ENCODE results near the gene FGD5. TPM values are rescaled to one million over a fixed set of nuclear protein-coding genes. Genes with fewer than 3 reads are reported as not detected.

The FGD5 gene
- total and polyA plus RNA-seq, 2 donors (not counting 1 experiment from before 2014, with no cell fraction given), result not detected

- H3K4me1 ChIP-seq (ENCODE audit: control insufficient read depth in 2 of 2, insufficient read depth in 2 of 2, low read length in 2 of 2), result no peaks in the 10 kb centered on the region
- TF ChIP-seq, protein P1, sequence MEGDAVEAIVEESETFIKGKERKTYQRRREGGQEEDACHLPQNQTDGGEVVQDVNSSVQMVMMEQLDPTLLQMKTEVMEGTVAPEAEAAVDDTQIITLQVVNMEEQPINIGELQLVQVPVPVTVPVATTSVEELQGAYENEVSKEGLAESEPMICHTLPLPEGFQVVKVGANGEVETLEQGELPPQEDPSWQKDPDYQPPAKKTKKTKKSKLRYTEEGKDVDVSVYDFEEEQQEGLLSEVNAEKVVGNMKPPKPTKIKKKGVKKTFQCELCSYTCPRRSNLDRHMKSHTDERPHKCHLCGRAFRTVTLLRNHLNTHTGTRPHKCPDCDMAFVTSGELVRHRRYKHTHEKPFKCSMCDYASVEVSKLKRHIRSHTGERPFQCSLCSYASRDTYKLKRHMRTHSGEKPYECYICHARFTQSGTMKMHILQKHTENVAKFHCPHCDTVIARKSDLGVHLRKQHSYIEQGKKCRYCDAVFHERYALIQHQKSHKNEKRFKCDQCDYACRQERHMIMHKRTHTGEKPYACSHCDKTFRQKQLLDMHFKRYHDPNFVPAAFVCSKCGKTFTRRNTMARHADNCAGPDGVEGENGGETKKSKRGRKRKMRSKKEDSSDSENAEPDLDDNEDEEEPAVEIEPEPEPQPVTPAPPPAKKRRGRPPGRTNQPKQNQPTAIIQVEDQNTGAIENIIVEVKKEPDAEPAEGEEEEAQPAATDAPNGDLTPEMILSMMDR (IDR thresholded peaks at IDR 0.05), result no peak
- no peak for TF ChIP-seq EZH2 (IDR thresholded peaks at IDR 0.05; ENCODE audit: borderline replicate concordance, insufficient read depth, low read depth, low read length, poor library complexity, severe bottlenecking)
- Mint-ChIP-seq H3K9me3 (ENCODE audit: insufficient read depth) (no peaks in the 10 kb centered on the region), H3K4me1 (no peaks in the 10 kb centered on the region), H3K4me3 (no peak overlapping the region), H3K27ac (no peak overlapping the region), H3K27me3 (no peaks in the 10 kb centered on the region)
- H2AFZ ChIP-seq (ENCODE audit: insufficient read depth, low read depth, low read length, poor library complexity, severe bottlenecking), result no peak overlapping the region
- no peaks in the 10 kb centered on the region for H3K79me2 ChIP-seq (ENCODE audit: control insufficient read depth, insufficient read depth, low read length)
- DNase-seq, result no peak
- H3K4me3 ChIP-seq (ENCODE audit: control extremely low read depth in 1 of 5, extremely low read depth in 1 of 5, insufficient read depth in 1 of 5, low read depth in 2 of 5, low read length in 4 of 5), result no peak overlapping the region
- no peak overlapping the region for H3K27ac ChIP-seq (ENCODE audit: low read length in 2 of 2)
- H3K4me2 ChIP-seq (replicated peaks; ENCODE audit: low read depth, low read length, poor library complexity, severe bottlenecking), result no peak overlapping the region
- ChIA-PET CTCF (no interaction called here), POLR2A (no interaction called here)
- peaks cover 0 to 7% (median 0%) of the 10 kb centered on the region in 3 donors for H3K9me3 ChIP-seq (ENCODE audit: control extremely low read depth in 1 of 3, control insufficient read depth in 2 of 3, insufficient read depth in 1 of 3, low read length in 2 of 3)
- H3K9ac ChIP-seq (ENCODE audit: low read length), result no peak overlapping the region
- H3K36me3 ChIP-seq (replicated peaks in 1 of 2; ENCODE audit: control extremely low read depth in 1 of 2, control insufficient read depth in 1 of 2, extremely low read depth in 1 of 2, insufficient read depth in 2 of 2, low read length in 1 of 2), result no peaks in the 10 kb centered on the region
- H4K20me1 ChIP-seq (ENCODE audit: control insufficient read depth, insufficient read depth, low read length, poor library complexity, severe bottlenecking), result no peaks in the 10 kb centered on the region
- intact Hi-C loops (cut with micrococcal nuclease), result no loop called here
- no peaks in the 10 kb centered on the region for H3K27me3 ChIP-seq (replicated peaks in 1 of 4; ENCODE audit: control extremely low read depth in 1 of 4, control insufficient read depth in 3 of 4, insufficient read depth in 4 of 4, low read length in 3 of 4)
- no peak for ATAC-seq (ENCODE audit: low read depth)
Measured at GRCh38 chr3:14773281-14773680, 45.5 kb upstream of the FGD5 start.

GRCh38 chr3:14773691-14774128 lies 45.1 kb upstream of the FGD5 start:
- Histone ChIP-seq H2AFZ (ENCODE audit: insufficient read depth, low read depth, low read length, poor library complexity, severe bottlenecking) (no peak overlapping the region), H3K9ac (ENCODE audit: low read length) (no peak overlapping the region), H3K9me3 (ENCODE audit: control extremely low read depth in 1 of 3, control insufficient read depth in 2 of 3, insufficient read depth in 1 of 3, low read length in 2 of 3) (peaks cover 0 to 7% (median under 1%) of the 10 kb centered on the region in 3 donors), H3K27me3 (replicated peaks in 1 of 4; ENCODE audit: control extremely low read depth in 1 of 4, control insufficient read depth in 3 of 4, insufficient read depth in 4 of 4, low read length in 3 of 4) (no peaks in the 10 kb centered on the region), H3K79me2 (ENCODE audit: control insufficient read depth, insufficient read depth, low read length) (no peaks in the 10 kb centered on the region), H4K20me1 (ENCODE audit: control insufficient read depth, insufficient read depth, low read length, poor library complexity, severe bottlenecking) (no peaks in the 10 kb centered on the region), H3K4me3 (ENCODE audit: control extremely low read depth in 1 of 5, extremely low read depth in 1 of 5, insufficient read depth in 1 of 5, low read depth in 2 of 5, low read length in 4 of 5) (no peak overlapping the region), H3K4me1 (ENCODE audit: control insufficient read depth in 2 of 2, insufficient read depth in 2 of 2, low read length in 2 of 2) (no peaks in the 10 kb centered on the region), H3K36me3 (replicated peaks in 1 of 2; ENCODE audit: control extremely low read depth in 1 of 2, control insufficient read depth in 1 of 2, extremely low read depth in 1 of 2, insufficient read depth in 2 of 2, low read length in 1 of 2) (no peaks in the 10 kb centered on the region), H3K4me2 (replicated peaks; ENCODE audit: low read depth, low read length, poor library complexity, severe bottlenecking) (no peak overlapping the region), H3K27ac (ENCODE audit: low read length in 2 of 2) (no peak overlapping the region)
- H3K4me3 Mint-ChIP-seq, result no peak overlapping the region
- intact Hi-C loops (cut with micrococcal nuclease), result no loop called here
- 96% methylated on average over 5 of the region's 6 CpGs for WGBS (ENCODE audit: insufficient coverage)
- ChIA-PET CTCF (no interaction called here), POLR2A (no interaction called here)
- DNase-seq (no peak), ATAC-seq (ENCODE audit: low read depth) (no peak)
- no peaks in the 10 kb centered on the region for H3K27me3 Mint-ChIP-seq
- no peak for TF ChIP-seq EZH2 (IDR thresholded peaks at IDR 0.05; ENCODE audit: borderline replicate concordance, insufficient read depth, low read depth, low read length, poor library complexity, severe bottlenecking)
- H3K9me3 Mint-ChIP-seq (ENCODE audit: insufficient read depth), result peaks cover 1% of the 10 kb centered on the region
- H3K27ac Mint-ChIP-seq, result no peak overlapping the region
- no peaks in the 10 kb centered on the region for H3K4me1 Mint-ChIP-seq
